Measurements from ENCODE around the gene ASB13. TPM values are rescaled to one million over a fixed set of nuclear protein-coding genes. Genes with fewer than 3 reads are reported as not detected.

Gene ASB13
- total and polyA plus RNA-seq, 7 donors = 13.2 to 52.0 (median 23.5) TPM

DNA sequence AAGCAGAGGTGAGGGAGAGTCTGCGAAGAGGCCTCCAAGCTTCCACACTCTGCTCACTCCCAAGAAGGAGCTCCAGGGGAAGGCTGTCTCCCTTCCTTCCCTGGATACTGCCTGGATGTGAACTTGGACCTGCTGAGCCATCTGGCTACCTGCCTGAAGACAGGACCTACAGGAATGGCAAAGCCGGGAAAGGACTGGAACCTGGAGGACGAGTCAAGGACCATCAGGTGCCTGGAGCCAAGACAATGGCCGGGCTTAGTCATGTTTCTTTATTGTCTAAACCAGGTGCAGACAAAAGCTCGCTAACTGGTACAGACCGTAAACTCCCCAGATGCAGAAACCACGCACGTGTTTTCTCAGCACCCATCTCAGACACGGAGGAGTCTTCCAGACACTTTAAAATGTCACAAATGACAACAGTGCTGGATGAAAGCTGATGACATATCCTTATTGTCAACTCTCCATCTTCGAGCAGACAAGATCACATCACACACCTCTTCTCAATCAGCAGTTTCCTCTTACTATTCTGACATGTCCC lies 12.1 kb downstream of the ASB13 start:
- Histone ChIP-seq H3K27me3 (no peaks in the 10 kb centered on the region), H3K27ac (no peak overlapping the region), H3K9me3 (no peaks in the 10 kb centered on the region), H3K4me3 (no peak overlapping the region), H3K4me1 (peaks cover 0 to 2% (median 0%) of the 10 kb centered on the region in 4 donors), H3K36me3 (peaks cover 0 to 20% (median 4%) of the 10 kb centered on the region in 4 donors)
- DNase-seq = no peak
- WGBS, 2 donors = 27 to 65% methylated on average over 10 of the region's 10 CpGs
- no peak for TF ChIP-seq POLR2AphosphoS5 (IDR thresholded peaks at IDR 0.05)
- intact Hi-C loops (cut with DNase I) = no loop called here

DNA sequence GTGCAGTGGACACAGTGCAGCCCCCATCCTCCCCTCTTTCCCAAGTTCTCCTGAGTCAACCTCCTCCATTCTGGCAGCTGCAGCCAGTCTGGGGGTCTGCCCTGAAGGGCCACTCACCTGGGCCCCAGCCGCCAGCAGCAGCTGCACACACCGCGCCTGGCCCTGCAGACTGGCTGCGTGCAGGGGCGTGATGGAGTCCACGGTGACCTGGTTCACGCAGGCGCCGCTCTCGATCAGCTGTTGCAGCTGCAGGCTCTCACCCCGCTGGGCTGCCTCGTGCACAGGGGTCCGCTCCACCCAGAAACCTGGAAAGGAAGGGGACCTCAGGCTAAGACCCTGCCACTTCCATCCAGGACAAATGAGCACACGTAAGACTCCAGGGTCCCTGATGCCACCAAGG lies 13.6 kb downstream of the ASB13 start:
- DNase-seq = no peak
- H3K36me3 ChIP-seq = peaks cover 0 to 35% (median 9%) of the 10 kb centered on the region in 4 donors
- TF ChIP-seq POLR2A (IDR thresholded peaks at IDR 0.05) (no peak), EP300 (IDR thresholded peaks at IDR 0.05) (no peak), POLR2AphosphoS5 (IDR thresholded peaks at IDR 0.05) (no peak)
- TF ChIP-seq, protein P1, sequence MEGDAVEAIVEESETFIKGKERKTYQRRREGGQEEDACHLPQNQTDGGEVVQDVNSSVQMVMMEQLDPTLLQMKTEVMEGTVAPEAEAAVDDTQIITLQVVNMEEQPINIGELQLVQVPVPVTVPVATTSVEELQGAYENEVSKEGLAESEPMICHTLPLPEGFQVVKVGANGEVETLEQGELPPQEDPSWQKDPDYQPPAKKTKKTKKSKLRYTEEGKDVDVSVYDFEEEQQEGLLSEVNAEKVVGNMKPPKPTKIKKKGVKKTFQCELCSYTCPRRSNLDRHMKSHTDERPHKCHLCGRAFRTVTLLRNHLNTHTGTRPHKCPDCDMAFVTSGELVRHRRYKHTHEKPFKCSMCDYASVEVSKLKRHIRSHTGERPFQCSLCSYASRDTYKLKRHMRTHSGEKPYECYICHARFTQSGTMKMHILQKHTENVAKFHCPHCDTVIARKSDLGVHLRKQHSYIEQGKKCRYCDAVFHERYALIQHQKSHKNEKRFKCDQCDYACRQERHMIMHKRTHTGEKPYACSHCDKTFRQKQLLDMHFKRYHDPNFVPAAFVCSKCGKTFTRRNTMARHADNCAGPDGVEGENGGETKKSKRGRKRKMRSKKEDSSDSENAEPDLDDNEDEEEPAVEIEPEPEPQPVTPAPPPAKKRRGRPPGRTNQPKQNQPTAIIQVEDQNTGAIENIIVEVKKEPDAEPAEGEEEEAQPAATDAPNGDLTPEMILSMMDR (IDR thresholded peaks at IDR 0.05) = no peak

DNA sequence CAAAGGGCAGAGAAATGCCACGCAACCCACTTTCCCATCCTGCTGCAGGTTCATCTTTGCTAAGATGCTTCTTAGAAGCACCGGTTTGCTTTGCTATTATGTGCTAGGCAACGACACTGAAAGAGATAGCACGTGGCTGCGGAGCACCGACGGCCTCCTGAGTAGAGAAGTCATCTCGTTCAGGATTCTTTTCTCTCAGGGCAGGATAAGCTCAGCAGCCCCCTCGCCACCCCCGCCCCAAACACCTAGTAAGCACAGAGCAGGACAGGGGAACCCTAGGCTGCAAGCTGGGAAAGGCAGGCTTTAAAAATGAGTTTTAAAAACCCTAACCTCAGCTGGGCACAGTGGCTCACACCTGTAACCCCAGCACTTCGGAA lies 15.0 kb downstream of the ASB13 start:
- Histone ChIP-seq H3K27ac (peak overlapping the region in 3 of 4 donors; percentile 14 to 29 (median 22)), H3K9me3 (no peaks in the 10 kb centered on the region), H3K4me3 (no peak overlapping the region), H3K4me1 (no peaks in the 10 kb centered on the region), H3K36me3 (peaks cover 0 to 46% (median 9%) of the 10 kb centered on the region in 4 donors), H3K27me3 (no peaks in the 10 kb centered on the region)
- intact Hi-C loops (cut with DNase I) = no loop called here
- TF ChIP-seq POLR2A (IDR thresholded peaks at IDR 0.05) (no peak), POLR2AphosphoS5 (IDR thresholded peaks at IDR 0.05) (no peak), EP300 (IDR thresholded peaks at IDR 0.05) (no peak)
- TF ChIP-seq, protein P1 (IDR thresholded peaks at IDR 0.05) = no peak
- 95 to 96% methylated on average over 11 of the region's 11 CpGs for WGBS, 2 donors
- DNase-seq = no peak

More for the DNA sequence above, 13.6 kb downstream of the ASB13 start:
- Histone ChIP-seq H3K9me3 (no peaks in the 10 kb centered on the region), H3K4me3 (no peak overlapping the region), H3K4me1 (no peaks in the 10 kb centered on the region), H3K27me3 (no peaks in the 10 kb centered on the region), H3K27ac (peak overlapping the region; percentile 6 to 43 (median 35))
- intact Hi-C loops (cut with DNase I) = no loop called here
- 96 to 97% methylated on average over 14 of the region's 14 CpGs for WGBS, 2 donors

GRCh38 chr10:5650664-5651387 lies 15.6 kb downstream of the ASB13 start:
- WGBS, 2 donors = 85 to 91% methylated on average over 20 of the region's 20 CpGs
- intact Hi-C loops (cut with DNase I) = no loop called here
- DNase-seq = no peak
- peaks cover 0 to 50% (median 9%) of the 10 kb centered on the region in 4 donors for H3K36me3 ChIP-seq
- no peaks in the 10 kb centered on the region for H3K9me3 ChIP-seq
- TF ChIP-seq POLR2A (IDR thresholded peaks at IDR 0.05) = no peak
- TF ChIP-seq POLR2AphosphoS5 (IDR thresholded peaks at IDR 0.05) = no peak
- no peak for TF ChIP-seq EP300 (IDR thresholded peaks at IDR 0.05)
- TF ChIP-seq, protein P1 (IDR thresholded peaks at IDR 0.05) = no peak
- no peaks in the 10 kb centered on the region for H3K27me3 ChIP-seq
- no peaks in the 10 kb centered on the region for H3K4me1 ChIP-seq
- no peak overlapping the region for H3K4me3 ChIP-seq
- peak overlapping the region in 2 of 4 donors; percentile 14 to 22 for H3K27ac ChIP-seq

DNA sequence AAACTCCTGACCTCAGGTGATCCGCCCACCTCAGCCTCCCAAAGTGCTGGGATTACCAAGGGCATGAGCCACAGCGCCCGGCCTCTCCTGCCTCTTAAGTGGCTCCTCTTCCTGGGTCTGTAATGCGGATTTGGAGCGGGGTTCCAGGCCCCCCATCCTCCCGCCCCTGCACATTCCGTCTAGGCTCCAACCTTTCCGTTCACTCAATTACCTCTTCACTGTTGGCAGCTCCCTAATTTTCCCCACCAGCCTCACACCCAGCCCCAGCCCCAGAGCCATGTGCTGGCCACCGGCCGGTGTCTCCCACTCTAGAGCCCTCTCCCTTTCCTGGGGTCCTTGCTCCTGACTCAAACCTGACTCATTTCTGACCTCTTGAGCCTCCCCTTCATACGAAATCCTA lies 16.6 kb downstream of the ASB13 start:
- intact Hi-C loops (cut with DNase I) = no loop called here
- Histone ChIP-seq H3K36me3 (peaks cover 0 to 52% (median 9%) of the 10 kb centered on the region in 4 donors), H3K27me3 (no peaks in the 10 kb centered on the region), H3K4me1 (no peaks in the 10 kb centered on the region), H3K4me3 (no peak overlapping the region), H3K9me3 (no peaks in the 10 kb centered on the region), H3K27ac (no peak overlapping the region)
- TF ChIP-seq POLR2A (IDR thresholded peaks at IDR 0.05) (no peak), POLR2AphosphoS5 (IDR thresholded peaks at IDR 0.05) (no peak), EP300 (IDR thresholded peaks at IDR 0.05) (no peak)
- TF ChIP-seq, protein P1 (IDR thresholded peaks at IDR 0.05) = no peak
- no peak for DNase-seq
- 96% methylated on average over 11 of the region's 11 CpGs for WGBS, 2 donors

Data from sigmoid colon (tissue), 7 donors.